ENCODE data around the gene AKR7A3.
"Not testable (repeated sequence)": the region's sequence is repeated elsewhere in the genome, so short reads cannot be mapped to it uniquely, and the experiment has no call there.

GRCh38 chr1:19273844-19274531 is 14.6 kb downstream of the AKR7A3 start:
- TF ChIP-seq CTCF, POLR2A (IDR thresholded peaks at IDR 0.05): not testable (repeated sequence)

Data from uterus (tissue), 2 donors.